CD4-positive, alpha-beta T cell treated with Interleukin-15 for 4 hours (primary cell): ENCODE measurements around the gene SERPINA4.

Experiments used
- DNase-seq: peaks from one replicate; pipeline ENCODE4 v3.0.0-alpha.2; 2020; ENCODE audit warnings: low spot score

SERPINA4 gene

DNA sequence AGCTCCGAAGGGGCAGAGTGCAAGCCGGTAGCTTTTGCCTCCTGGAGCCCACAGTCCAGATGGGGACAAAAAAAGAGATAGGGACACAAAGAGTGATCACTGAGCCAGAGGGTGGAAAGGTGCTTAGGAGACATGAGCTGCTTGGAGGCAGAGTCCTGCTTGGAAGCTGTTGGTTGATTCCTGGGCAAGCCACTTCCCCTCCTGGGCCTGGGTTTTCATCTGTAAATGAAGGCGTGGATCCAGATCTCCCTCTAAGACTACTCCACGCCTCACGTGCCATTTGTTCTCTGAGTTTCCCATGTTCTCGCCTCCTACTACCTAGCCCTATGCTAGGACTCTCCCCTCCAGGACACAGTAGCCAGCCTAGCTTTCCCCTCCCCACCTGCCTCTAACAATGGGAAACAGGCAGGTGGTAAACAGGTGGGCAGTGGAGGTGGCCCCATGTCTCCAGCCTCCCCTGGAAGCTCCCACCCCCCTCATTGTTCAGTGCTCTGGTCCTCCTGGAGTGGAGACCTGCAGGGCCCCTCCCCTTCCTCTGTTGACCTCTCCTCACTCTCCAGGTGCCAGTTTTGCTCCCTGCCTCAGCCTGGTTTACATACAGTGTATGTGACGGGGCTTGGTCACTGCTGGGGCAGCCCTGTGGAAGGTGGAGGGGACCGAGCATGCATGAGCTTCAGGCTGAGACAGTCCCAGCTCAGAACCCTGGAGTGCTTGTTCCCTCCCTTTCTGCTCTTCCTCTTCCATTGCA lies 54.8 kb downstream of the SERPINA4 start:
- DNase-seq = no peak

DNA sequence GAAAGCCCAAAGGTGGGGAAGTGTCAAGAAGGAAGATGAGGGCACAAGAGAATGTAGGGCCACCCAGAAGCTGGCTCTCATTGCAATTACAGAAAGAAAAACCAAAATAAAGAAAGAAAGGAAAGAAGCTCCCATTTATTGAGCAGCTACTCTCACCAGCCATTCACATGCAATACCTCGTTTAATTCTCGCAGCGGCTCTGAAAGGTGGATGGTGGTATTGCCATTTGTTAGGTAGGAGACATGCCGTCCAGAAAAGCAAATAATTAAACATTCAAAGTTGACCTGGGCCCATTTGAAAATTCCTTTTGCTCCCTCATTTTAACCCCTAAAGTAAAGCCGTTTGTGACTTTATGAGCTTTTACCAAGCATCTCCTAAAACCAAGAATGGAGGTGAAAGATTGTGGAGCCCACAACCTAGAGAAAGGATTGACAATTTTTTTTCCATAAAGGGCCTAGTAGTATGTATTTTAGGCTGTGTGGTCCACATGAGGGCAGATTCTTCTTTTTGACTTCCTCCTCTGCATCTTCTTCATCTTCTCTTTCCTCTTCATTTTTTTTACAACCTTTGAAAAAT lies 56.2 kb downstream of the SERPINA4 start:
- no peak for DNase-seq

- no peak for DNase-seq
These were observed 57.0 kb downstream of the SERPINA4 start for GRCh38 chr14:94617988-94618822.

GRCh38 chr14:94619297-94619696 lies 58.1 kb downstream of the SERPINA4 start:
- no peak for DNase-seq
